Fibroblast of lung (primary cell): ENCODE measurements around the gene MKKS.

Experiments
- CTCF ChIP-seq, 2 donors: IDR thresholded peaks in 1 of 2; conservative IDR thresholded peaks in 1 of 2; 1 replicate in 1 of 2; 2 replicates in 1 of 2; pipeline ENCODE4 v1.5.1; 2011 to 2012; ENCODE audit warnings: low read length in 2 of 2, control low read depth in 1 of 2, inconsistent platforms in 1 of 2, low read depth in 1 of 2, mild to moderate bottlenecking in 1 of 2
- EZH2 ChIP-seq: IDR thresholded peaks from 2 replicates; pipeline ENCODE4 v1.5.1; 2012; ENCODE audit warnings: low read length, control low read depth, mild to moderate bottlenecking; ENCODE audit errors: missing control alignments

GRCh38 chr20:10478205-10478604 lies 44.2 kb upstream of the MKKS start:
- TF ChIP-seq CTCF (conservative IDR thresholded peaks at IDR 0.05 in 1 of 2, IDR thresholded peaks at IDR 0.05 in 1 of 2; ENCODE audit: low read depth in 1 of 2, low read length in 2 of 2) (no peak), EZH2 (no peak)
